GM12865 (cell line): ENCODE results near the gene PDE3B.
A peak's percentile ranks its signal among the peaks of the same experiment; 100 is the strongest.
"Not testable (repeated sequence)": the region's sequence is repeated elsewhere in the genome, so short reads cannot be mapped to it uniquely, and the experiment has no call there.

ENCODE experiments used
- DNase-seq: peaks from one replicate; pipeline ENCODE4 v3.0.0; 2010; ENCODE audit warnings: low read depth
- H3K4me3 ChIP-seq: 2 replicates; pipeline ENCODE4 v1.5.1; 2011; ENCODE audit warnings: mild to moderate bottlenecking, low read depth, low read length, control low read depth
- TF ChIP-seq, protein P1 (sequence below): IDR thresholded peaks from 2 replicates; pipeline ENCODE4 v1.5.1; 2011; ENCODE audit warnings: low read length, control low read depth, low read depth, inconsistent platforms; ENCODE audit not compliant: insufficient read depth; ENCODE audit errors: missing control alignments

Gene PDE3B

DNA sequence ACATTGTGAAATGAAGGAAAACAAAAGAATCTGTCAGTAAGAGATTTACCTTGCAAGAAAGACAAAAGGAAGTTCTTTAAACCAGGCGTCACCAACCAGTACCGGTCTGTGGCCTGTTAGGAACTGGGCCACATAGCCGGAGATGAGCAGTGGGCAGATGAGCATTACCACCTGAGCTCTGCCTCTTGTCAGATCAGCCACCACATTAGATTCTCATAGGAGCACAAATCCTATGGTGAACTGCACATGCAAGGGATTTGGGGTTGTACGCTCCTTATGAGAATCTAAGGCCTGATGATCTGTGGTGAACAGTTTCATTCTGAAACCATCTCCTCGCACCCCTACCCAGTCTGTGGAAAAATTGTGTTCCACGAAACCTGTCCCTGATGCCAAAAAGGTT is 140.2 kb downstream of the PDE3B start:
- no peak overlapping the region for H3K4me3 ChIP-seq
- DNase-seq, result no peak
- TF ChIP-seq, protein P1, sequence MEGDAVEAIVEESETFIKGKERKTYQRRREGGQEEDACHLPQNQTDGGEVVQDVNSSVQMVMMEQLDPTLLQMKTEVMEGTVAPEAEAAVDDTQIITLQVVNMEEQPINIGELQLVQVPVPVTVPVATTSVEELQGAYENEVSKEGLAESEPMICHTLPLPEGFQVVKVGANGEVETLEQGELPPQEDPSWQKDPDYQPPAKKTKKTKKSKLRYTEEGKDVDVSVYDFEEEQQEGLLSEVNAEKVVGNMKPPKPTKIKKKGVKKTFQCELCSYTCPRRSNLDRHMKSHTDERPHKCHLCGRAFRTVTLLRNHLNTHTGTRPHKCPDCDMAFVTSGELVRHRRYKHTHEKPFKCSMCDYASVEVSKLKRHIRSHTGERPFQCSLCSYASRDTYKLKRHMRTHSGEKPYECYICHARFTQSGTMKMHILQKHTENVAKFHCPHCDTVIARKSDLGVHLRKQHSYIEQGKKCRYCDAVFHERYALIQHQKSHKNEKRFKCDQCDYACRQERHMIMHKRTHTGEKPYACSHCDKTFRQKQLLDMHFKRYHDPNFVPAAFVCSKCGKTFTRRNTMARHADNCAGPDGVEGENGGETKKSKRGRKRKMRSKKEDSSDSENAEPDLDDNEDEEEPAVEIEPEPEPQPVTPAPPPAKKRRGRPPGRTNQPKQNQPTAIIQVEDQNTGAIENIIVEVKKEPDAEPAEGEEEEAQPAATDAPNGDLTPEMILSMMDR, result no peak

DNA sequence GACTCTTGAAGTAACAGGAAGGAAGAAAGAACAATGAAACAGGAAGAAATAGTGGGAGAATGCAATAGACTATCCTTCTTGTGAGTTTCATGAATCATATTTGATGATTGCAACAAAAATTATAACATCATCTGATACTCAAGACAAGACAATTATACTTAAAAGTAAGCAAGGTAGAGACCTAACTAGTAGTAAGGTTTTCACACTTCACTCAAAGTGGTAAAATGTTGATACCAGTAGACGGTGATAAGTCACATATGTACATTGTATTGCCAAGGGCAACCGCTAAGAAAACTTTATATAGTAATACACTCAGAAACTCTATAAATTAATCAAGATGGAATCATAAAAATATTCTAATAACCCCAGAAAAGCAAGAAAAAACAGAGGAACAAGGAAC is 140.6 kb downstream of the PDE3B start:
- TF ChIP-seq, protein P1, result no peak
- no peak overlapping the region for H3K4me3 ChIP-seq
- no peak for DNase-seq

DNA sequence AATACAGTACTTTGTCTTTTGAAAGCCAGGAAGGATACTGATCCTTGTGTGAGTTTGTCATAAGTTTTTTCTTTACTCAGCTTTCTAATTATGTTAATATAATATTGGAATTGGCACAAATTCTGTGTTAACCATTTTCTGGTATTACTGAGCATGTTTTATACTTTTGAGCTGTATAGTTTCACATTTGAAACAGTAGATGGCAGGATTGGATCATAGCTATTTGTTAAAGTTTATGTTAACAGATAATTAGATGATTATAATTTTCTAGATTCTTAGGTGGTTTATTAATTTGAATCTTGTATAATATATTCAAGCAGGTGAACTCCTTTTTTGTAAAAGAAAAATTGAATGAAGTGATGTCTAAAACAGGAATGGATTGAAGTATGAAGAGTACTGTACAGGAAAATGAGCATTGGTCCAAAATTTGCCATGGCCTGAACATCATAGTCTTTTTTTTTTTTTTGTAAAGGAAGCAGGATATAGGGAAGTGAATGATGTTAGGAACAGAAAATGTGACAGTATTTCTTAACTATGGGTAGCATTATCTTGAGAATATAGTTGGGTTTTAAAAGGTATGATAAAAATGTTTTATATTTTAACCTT is 146.4 kb downstream of the PDE3B start:
- no peak overlapping the region for H3K4me3 ChIP-seq
- TF ChIP-seq, protein P1, result peak; percentile 34
- peak; percentile 10 for DNase-seq

DNA sequence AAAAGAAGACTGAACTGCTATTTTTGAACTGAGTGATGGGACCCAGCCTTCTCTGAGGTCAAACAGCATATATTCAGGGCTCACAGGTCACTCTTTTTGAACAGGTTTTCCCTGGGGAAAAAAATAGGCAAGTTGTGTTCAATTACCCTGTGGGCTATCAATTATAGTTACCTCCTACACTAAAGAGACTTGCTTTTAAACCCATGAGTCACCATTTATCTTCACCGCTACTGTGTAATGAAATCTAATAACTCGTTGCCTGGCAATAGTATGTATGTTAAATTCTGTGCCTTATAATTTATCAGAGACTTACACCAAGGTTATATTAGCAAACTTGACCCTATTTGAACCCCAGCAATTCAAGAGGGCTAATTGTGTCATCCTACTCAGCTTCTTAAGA is 149.9 kb downstream of the PDE3B start:
- DNase-seq, result no peak
- TF ChIP-seq, protein P1, result no peak
- H3K4me3 ChIP-seq, result no peak overlapping the region

DNA sequence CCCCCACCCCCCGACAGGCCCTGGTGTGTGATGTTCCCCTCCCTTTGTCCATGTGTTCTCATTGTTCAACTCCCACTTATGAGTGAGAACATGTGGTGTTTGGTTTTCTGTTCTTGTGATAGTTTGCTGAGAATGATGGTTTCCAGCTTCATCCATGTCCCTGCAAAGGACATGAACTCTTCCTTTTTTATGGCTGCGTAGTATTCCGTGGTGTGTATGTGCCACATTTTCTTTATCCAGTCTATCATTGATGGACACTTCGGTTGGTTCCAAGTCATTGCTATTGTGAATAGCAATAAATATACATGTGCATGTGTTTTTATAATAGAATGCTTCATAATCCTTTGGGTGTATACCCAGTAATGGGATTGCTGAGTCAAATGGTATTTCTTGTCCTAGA is 152.4 kb downstream of the PDE3B start:
- DNase-seq, H3K4me3 ChIP-seq: not testable (repeated sequence)

DNA sequence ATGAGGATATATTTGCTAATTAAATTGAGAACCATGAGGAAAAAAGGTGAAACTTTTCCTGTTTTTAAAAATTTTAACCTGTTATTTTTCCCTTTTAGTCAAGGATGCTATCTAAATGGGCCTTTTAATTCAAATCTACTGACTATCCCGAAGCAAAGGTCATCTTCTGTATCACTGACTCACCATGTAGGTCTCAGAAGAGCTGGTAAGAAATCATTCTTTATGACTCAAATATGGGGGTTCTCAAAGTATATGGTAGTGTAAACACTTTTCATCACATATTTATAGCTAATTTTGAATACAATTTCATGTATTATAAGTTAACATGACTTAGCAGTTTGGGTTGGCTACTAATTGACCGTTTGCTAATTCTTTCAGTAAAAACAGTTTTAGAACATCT is 160.2 kb downstream of the PDE3B start:
- H3K4me3 ChIP-seq, result no peak overlapping the region
- DNase-seq, result no peak
- TF ChIP-seq, protein P1, result no peak

DNA sequence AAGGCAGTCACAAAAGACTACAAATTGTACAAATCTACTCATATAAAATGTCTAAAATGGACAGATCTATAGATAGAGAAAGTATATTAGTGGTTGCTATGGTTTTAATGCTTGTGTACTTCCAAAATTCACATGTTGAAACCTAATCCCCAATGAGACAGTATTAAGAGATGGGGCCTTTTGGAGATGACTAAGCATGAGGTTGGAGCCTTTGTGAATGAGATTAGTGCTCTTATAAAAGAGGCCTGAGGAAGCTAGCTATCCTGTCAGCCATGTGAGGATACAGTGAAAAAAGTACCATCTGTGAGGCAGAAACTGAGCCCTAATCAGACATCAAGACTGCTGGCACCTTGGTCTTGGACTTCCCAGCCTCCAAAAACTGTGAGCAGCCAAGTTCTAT is 165.9 kb downstream of the PDE3B start:
- TF ChIP-seq, protein P1, result no peak
- no peak for DNase-seq
- H3K4me3 ChIP-seq, result no peak overlapping the region
